Natural killer cell treated with Interleukin-12 subunit alpha and Interleukin-12 subunit beta and Interleukin-15 and Interleukin-18, amount 100 ng/mL, for 72 hours (primary cell): ENCODE measurements around the gene NRXN3. TPM values are rescaled to one million over a fixed set of nuclear protein-coding genes. Genes with fewer than 3 reads are reported as not detected.

ENCODE experiments used
- ATAC-seq, 2 donors: fragments of 150-1000 bp; cut with Tn5 transposase in 1 of 2; sonication (Bioruptor Pico), chemical (Tn5 transposase) in 1 of 2; 2 replicates each; pipeline ENCODE4 v1.10.0; 2021
- DNase-seq: peaks from one replicate; pipeline ENCODE4 v3.0.0; 2022; ENCODE audit warnings: low spot score
- H3K27ac Mint-ChIP-seq, 2 donors: 1 replicate in 1 of 2; 2 replicates in 1 of 2; pipeline ENCODE4 v1.8.0; 2022; ENCODE audit warnings: mixed read lengths in 2 of 2, mild to moderate bottlenecking in 1 of 2, moderate library complexity in 1 of 2
- H3K27me3 Mint-ChIP-seq, 2 donors: 1 replicate in 1 of 2; 2 replicates in 1 of 2; pipeline ENCODE4 v1.8.0; 2022; ENCODE audit warnings: mixed read lengths in 2 of 2
- H3K36me3 Mint-ChIP-seq: one replicate; pipeline ENCODE4 v1.8.0; 2022; ENCODE audit warnings: mixed read lengths
- H3K4me1 Mint-ChIP-seq, 2 donors: 1 replicate in 1 of 2; 2 replicates in 1 of 2; pipeline ENCODE4 v1.8.0; 2022; ENCODE audit warnings: low read depth in 2 of 2, mixed read lengths in 2 of 2, mild to moderate bottlenecking in 1 of 2
- H3K4me3 Mint-ChIP-seq: one replicate; pipeline ENCODE4 v1.8.0; 2022; ENCODE audit warnings: mixed read lengths
- H3K9me3 Mint-ChIP-seq: 2 replicates; pipeline ENCODE4 v1.8.0; 2022; ENCODE audit warnings: mixed read lengths
- total RNA-seq, 2 donors: library from RNA; stranded (reverse); gene quantifications; one replicate each; pipeline ENCODE4 v1.2.3, GENCODE V29; 2022

Gene NRXN3
- total RNA-seq, 2 donors from 2014 or later, result not detected

DNA sequence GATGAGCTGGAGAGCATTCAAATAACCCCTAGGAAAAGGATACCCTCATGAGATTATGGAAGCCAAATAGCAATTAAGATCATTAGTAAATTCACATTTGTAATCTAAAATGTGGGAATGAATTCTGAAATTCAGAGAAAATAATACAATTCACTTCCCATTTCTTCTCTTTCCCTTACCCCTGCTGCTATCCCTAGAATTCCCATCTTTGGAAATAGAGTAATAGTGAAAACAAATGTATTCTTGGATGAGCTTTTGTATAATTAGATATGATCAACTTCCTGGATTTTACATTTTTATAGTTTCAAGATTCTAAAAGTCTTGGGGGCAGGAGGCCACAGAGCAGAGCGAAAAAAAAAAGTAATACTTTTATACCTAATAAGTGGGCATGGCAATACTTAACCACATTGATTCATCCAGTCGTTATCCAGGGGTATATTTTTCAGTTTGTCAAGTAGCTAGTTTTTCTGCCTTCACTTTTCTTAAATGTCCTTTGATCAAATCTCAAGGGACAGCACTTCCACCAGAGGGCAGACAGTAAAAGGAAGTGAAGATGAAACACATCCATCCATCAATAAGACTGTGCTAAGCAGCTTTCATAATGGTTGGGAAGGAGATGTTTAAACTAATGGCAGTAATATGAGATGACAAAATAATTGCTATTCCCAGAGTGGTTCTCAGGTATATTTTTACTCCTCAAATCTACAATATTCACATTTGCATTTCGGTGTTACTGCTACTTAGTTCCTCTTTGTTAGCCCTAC lies 1639.9 kb downstream of the NRXN3 start:
- H3K4me3 Mint-ChIP-seq, result no peak overlapping the region
- H3K4me1 Mint-ChIP-seq, result no peaks in the 10 kb centered on the region
- ATAC-seq (no peak), DNase-seq (no peak)
- no peak overlapping the region for H3K27ac Mint-ChIP-seq
- H3K27me3 Mint-ChIP-seq, result no peaks in the 10 kb centered on the region
- peaks cover 5% of the 10 kb centered on the region for H3K9me3 Mint-ChIP-seq
- no peaks in the 10 kb centered on the region for H3K36me3 Mint-ChIP-seq

DNA sequence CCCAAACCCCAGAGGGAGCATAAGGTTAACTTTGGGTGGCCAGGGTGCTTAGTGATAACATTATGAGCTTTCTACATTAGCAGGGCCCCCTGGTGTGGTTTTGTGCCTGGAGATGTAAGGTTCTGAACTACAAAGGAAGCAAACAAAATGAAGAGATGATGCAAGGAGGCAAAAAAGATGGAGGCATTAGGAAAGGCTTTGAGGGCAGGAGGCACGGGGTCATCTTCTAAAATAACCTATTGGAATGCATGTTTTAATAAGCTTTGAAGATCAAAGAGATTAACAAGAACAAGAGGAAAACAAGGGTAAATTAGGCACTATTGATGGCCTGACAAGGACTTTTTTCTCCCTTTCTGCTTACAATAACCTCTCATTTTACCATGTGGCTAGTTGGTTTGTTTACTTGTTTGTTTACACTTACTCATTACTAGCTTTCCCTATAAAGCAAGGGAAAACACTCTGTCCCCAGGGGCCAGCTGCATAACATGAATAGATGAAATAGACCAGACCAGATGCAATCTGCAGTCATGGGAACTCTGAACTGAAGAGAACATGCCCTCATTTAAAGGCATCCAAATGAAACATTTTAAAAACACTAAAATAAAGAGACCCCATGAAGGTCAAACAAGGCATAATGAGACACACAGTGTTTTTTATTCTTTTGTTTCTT lies 1650.8 kb downstream of the NRXN3 start:
- Mint-ChIP-seq H3K36me3 (no peaks in the 10 kb centered on the region), H3K9me3 (peaks cover 6% of the 10 kb centered on the region), H3K27me3 (no peaks in the 10 kb centered on the region), H3K4me3 (no peak overlapping the region), H3K27ac (no peak overlapping the region), H3K4me1 (no peaks in the 10 kb centered on the region)
- ATAC-seq (no peak), DNase-seq (no peak)

DNA sequence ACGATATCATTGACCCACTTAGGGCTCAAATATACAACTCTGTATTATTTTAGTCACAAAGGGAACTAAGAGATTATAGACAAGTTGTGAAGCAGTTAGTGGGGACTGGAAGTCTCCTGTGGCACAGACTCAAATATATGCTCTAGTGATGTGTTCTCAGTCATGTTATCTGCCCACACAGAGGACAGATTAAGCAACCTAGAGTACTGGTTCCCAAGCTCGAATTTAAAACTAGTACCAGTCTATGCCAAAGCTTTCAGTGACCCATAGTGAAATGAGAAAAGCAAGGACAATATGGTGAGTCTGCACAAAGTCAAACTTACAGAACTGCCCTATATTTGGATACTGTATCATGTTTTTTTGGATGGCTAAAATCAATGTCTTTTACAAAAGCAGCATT lies 1651.9 kb downstream of the NRXN3 start:
- Mint-ChIP-seq H3K27me3 (no peaks in the 10 kb centered on the region), H3K27ac (no peak overlapping the region), H3K4me3 (no peak overlapping the region), H3K36me3 (peaks cover 3% of the 10 kb centered on the region), H3K9me3 (peaks cover 9% of the 10 kb centered on the region), H3K4me1 (no peaks in the 10 kb centered on the region)
- DNase-seq, result no peak
- no peak for ATAC-seq

DNA sequence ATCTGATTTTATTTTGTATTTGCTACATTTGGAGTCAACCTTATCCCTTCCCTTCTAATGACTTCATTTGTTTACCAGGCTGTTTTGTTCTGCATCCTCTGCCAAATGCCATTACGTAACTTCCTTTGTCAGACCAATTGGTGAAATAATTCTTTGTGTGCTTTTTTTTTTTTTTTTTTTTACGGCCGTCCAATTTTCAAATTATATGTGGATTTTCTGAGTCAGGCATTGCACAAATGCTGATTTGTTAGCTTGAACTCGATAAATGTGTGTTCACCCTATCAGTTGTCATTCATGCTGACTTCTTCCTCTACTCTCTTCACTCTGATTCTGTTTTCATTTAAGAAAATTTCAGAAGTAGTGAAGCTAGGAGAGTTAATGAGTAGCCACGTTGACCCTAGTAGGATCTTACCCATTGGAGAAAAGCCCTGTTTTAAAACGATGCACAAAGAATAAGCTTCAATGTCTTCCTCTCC lies 1654.9 kb downstream of the NRXN3 start:
- DNase-seq (no peak), ATAC-seq (no peak)
- H3K4me3 Mint-ChIP-seq, result no peak overlapping the region
- H3K9me3 Mint-ChIP-seq, result peaks cover 10% of the 10 kb centered on the region
- H3K4me1 Mint-ChIP-seq, result no peaks in the 10 kb centered on the region
- no peaks in the 10 kb centered on the region for H3K27me3 Mint-ChIP-seq
- H3K36me3 Mint-ChIP-seq, result peaks cover 7% of the 10 kb centered on the region
- H3K27ac Mint-ChIP-seq, result no peak overlapping the region

DNA sequence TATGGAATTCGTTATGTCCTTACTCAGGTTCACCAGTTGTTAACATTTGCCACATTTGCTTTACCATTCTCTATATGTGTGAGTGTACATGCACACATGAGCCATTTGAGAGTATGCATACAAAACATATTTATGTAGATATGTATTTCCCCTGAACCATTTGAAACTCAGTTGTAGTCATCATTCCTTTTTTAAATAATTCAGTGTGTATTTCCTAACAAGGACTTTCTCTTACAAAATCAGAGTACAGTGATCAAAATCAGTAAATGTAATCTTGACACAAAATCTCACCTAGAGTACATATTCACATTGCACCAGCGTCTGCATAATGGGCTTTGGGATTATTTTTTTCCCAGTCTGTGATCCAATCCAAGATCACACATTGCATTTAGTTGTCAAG lies 1656.2 kb downstream of the NRXN3 start:
- Mint-ChIP-seq H3K4me1 (no peaks in the 10 kb centered on the region), H3K4me3 (no peak overlapping the region), H3K36me3 (peaks cover 7% of the 10 kb centered on the region), H3K9me3 (peaks cover 8% of the 10 kb centered on the region), H3K27ac (no peak overlapping the region), H3K27me3 (no peaks in the 10 kb centered on the region)
- ATAC-seq (no peak), DNase-seq (no peak)

DNA sequence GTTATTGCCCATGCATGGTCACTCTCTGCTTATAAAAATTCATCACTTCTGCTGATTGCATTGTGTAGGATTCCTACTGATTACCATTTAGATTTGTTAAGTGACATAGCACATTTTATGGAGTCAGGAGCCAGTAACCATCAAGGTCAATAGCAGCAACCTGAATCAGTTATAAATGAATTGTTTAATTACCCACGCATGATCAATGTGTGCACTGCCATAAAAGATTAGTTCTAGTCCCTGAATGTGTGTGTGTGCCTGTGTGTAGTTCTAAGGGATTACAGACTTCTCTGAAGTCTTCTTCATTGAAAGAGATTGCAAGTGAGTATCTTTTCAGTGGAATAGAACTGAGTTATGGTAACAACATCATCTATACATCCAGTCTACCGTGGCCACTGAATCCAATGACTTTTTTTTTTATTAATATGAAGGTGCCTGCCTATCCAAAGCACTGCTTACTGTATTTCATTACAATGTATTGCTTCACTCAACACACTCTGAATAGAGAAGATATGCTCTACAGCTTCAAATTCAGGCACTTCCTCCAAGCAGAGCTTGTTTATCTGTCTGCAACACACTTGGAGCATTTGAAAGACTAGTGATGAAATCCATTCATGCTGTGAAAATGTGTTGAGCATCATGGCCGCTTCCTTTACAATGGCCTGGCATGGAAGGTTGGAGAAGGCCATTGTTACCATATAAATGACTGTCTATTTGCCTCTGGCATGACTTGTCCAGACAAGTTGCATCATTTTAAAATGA lies 1659.4 kb downstream of the NRXN3 start:
- DNase-seq (no peak), ATAC-seq (no peak)
- peaks cover 8% of the 10 kb centered on the region for H3K9me3 Mint-ChIP-seq
- no peak overlapping the region for H3K27ac Mint-ChIP-seq
- peaks cover 7% of the 10 kb centered on the region for H3K36me3 Mint-ChIP-seq
- H3K27me3 Mint-ChIP-seq, result no peaks in the 10 kb centered on the region
- no peaks in the 10 kb centered on the region for H3K4me1 Mint-ChIP-seq
- H3K4me3 Mint-ChIP-seq, result no peak overlapping the region

DNA sequence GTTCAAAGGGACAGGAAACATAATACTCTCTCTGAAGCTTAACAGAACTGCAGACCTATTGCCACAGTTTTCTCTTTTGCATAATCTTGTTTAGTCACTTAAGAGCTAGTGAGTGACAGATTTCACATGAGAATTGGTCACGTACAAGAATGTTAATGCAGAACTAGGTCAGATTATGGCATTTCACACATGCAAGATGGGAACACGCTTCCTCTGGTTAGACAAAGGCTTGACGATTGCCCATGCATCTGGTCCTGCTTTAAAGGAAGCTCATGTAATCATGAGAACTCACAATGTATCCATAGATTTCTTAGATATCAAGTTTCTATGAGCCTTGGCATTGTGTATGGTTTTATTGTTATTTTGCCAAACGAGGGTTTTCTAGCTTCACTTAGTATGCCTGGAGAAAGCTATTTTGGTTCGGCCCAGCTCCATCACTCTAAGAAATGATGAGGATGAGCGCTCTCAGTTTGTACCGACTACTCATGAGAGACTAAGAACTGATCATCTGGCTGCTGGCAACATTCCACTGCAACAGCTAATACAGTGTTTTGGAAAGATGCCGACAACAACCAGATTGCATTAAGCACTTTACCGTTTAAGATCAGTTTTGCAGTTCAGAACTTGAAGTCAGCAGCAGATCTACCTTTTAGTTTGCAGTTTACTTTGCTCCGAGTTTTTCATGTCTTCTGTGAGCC lies 1661.2 kb downstream of the NRXN3 start:
- H3K27ac Mint-ChIP-seq, result no peak overlapping the region
- H3K27me3 Mint-ChIP-seq, result no peaks in the 10 kb centered on the region
- peaks cover 11% of the 10 kb centered on the region for H3K9me3 Mint-ChIP-seq
- peaks cover 7% of the 10 kb centered on the region for H3K36me3 Mint-ChIP-seq
- no peaks in the 10 kb centered on the region for H3K4me1 Mint-ChIP-seq
- DNase-seq, result no peak
- ATAC-seq, result no peak
- H3K4me3 Mint-ChIP-seq, result no peak overlapping the region

DNA sequence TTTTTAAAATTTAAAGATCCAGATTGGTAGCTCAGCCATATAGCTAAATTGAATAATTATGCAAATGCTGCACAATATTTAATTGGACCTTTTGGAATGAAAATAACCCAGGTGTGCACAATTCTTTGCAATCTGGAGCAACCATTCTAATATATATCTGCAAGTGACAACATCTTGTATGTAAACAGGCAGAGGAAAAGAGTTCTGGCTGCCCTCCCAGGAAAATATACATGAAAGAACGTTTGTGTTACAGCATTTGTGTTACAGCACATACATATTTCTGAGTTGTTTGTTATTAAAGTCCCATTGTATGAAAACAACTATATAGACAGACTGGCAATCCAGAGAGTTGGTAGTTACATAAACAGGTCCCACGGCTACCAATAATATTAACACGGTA lies 1663.6 kb downstream of the NRXN3 start:
- Mint-ChIP-seq H3K4me1 (no peaks in the 10 kb centered on the region), H3K27ac (no peak overlapping the region), H3K27me3 (no peaks in the 10 kb centered on the region), H3K36me3 (no peaks in the 10 kb centered on the region), H3K4me3 (no peak overlapping the region), H3K9me3 (peaks cover 3% of the 10 kb centered on the region)
- no peak for DNase-seq
- no peak for ATAC-seq

DNA sequence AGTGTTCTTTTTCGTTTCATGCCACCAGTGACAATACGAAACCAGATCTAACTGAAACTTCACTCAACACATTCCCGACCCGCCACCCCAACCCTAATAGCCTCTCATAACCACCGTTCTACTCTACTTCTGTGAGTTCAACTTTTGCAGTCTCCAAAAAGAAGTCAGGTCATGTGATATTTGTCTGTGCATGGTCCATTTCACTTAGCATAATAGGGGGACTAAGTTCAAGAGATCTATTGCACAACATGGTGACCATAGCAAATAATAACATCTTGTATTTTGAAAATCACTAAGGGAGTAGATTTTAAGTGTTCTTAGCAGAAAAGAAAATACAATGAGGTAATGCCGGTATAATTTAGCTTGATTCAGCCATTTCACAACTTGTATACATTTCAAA lies 1664.7 kb downstream of the NRXN3 start:
- no peak for DNase-seq
- Mint-ChIP-seq H3K4me3 (no peak overlapping the region), H3K9me3 (peaks cover 3% of the 10 kb centered on the region), H3K27ac (no peak overlapping the region), H3K27me3 (no peaks in the 10 kb centered on the region), H3K4me1 (no peaks in the 10 kb centered on the region), H3K36me3 (no peaks in the 10 kb centered on the region)
- no peak for ATAC-seq

DNA sequence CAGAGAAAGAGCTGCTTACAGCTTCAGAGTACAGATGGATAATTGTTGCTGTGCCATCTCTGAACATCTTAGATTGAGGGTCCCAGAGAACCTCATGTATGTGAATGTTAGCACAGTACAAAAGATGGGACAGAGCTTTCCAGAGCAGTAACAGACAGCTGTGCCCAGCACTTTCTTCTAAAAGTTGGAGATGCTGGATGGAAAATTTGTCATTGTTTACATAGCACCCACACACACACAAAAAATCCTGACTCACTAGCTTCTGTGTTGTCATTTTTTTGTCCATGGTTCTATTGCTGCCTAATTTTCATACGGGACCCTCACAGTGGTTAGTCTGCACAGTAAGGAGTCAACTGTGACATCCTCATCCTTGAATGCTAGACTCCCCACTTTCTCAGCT lies 1666.4 kb downstream of the NRXN3 start:
- DNase-seq (no peak), ATAC-seq (no peak)
- Mint-ChIP-seq H3K4me3 (no peak overlapping the region), H3K27ac (no peak overlapping the region), H3K4me1 (no peaks in the 10 kb centered on the region), H3K36me3 (no peaks in the 10 kb centered on the region), H3K27me3 (no peaks in the 10 kb centered on the region), H3K9me3 (peaks cover 8% of the 10 kb centered on the region)

DNA sequence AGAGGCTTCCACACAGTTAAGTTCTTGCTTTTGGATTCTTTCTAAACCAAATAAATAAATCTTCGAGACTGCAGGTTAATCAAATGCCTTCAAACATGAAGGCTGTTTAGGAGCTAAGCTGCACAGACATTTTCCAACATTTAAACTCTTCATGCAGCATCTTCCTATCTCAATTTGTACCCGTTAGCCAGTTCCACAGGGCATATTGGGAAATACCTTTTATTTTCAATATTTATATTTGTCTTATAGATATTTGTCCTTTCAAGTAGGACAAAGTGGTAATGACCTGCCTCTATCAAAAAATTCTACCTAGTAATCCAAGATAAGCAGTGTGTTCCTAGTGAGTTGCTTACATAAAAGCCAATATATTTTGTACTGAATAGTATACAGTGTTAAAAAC lies 1667.5 kb downstream of the NRXN3 start:
- peaks cover 8% of the 10 kb centered on the region for H3K9me3 Mint-ChIP-seq
- H3K4me1 Mint-ChIP-seq, result no peaks in the 10 kb centered on the region
- H3K36me3 Mint-ChIP-seq, result no peaks in the 10 kb centered on the region
- no peak for ATAC-seq
- H3K27me3 Mint-ChIP-seq, result no peaks in the 10 kb centered on the region
- no peak for DNase-seq
- no peak overlapping the region for H3K27ac Mint-ChIP-seq
- no peak overlapping the region for H3K4me3 Mint-ChIP-seq

DNA sequence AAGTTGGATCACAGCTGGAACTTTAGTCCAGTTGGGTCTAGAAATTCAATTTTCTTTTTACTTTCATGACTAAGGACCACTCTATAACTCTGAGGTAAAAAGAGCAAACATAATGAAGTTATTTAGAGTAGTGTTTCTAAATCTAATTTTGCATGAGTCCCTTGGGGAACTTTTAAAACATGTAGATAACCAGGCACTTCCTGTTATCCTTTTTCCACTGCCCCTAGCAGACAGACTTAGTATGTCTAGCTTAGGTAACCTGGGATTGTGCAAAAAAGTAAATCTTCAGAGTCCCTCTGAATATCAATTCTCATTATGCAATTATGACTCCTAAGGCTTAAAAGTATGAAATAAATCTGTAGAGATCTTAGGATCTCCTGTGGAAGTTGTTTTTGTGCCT lies 1669.9 kb downstream of the NRXN3 start:
- Mint-ChIP-seq H3K27ac (no peak overlapping the region), H3K27me3 (no peaks in the 10 kb centered on the region), H3K4me1 (no peaks in the 10 kb centered on the region), H3K36me3 (no peaks in the 10 kb centered on the region), H3K4me3 (no peak overlapping the region), H3K9me3 (peaks cover 4% of the 10 kb centered on the region)
- ATAC-seq (no peak), DNase-seq (no peak)

DNA sequence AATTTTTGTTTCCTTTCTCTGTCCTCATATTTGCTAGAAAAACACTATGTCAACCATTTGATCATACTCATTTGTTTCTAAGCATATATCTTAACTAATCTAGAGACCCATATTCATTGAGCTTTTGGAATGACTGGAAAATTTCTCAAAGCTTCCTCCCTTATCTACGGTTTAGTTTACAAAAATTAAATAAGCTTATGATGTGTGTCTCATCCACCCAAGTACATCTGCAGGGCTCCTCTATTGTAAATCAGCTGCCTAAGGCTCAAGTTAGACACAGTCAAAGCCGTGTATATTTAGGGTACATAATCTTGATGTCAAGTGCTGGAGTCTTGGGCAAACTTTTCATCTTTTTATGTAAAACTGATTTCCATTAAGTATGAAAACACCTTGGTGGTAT lies 1670.7 kb downstream of the NRXN3 start:
- no peak overlapping the region for H3K27ac Mint-ChIP-seq
- no peak for DNase-seq
- no peaks in the 10 kb centered on the region for H3K36me3 Mint-ChIP-seq
- no peak overlapping the region for H3K4me3 Mint-ChIP-seq
- H3K9me3 Mint-ChIP-seq, result peaks cover 4% of the 10 kb centered on the region
- H3K27me3 Mint-ChIP-seq, result no peaks in the 10 kb centered on the region
- no peaks in the 10 kb centered on the region for H3K4me1 Mint-ChIP-seq
- no peak for ATAC-seq

DNA sequence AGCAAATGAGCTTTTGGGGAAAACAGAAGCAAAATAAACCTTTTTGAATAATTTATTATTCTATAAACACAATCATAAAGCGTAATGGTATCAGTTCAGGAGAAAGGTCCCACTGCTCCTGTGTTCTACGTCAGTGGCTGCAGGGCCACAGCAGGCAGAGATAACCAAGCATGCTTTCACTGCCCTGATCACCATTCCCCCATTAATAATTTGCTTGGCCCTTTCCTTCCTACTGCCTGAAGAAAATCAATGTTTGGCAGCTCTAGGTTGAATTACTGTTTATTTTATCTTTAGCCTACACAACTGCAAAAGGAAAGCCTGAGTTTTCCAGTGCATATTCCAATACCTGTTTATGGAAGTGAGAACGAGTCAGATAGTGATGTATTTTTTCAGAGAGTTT lies 1671.3 kb downstream of the NRXN3 start:
- ATAC-seq, result no peak
- Mint-ChIP-seq H3K4me1 (no peaks in the 10 kb centered on the region), H3K4me3 (no peak overlapping the region), H3K36me3 (no peaks in the 10 kb centered on the region), H3K27me3 (no peaks in the 10 kb centered on the region), H3K9me3 (peaks cover 4% of the 10 kb centered on the region), H3K27ac (no peak overlapping the region)
- DNase-seq, result no peak
